Activated naive CD4-positive, alpha-beta T cell treated with anti-CD3 and anti-CD28 coated beads, Interleukin-2, amount 50 U/mL, for 72 hours (primary cell): ENCODE results near the gene HRH1. TPM values are rescaled to one million over a fixed set of nuclear protein-coding genes. Genes with fewer than 3 reads are reported as not detected.
A peak's percentile ranks its signal among the peaks of the same experiment; 100 is the strongest.
"Not testable (repeated sequence)": the region's sequence is repeated elsewhere in the genome, so short reads cannot be mapped to it uniquely, and the experiment has no call there.

Experiments
- ATAC-seq, 2 donors: fragments of 150-1000 bp; cut with Tn5 transposase; 2 replicates each; pipeline ENCODE4 v1.10.0; 2021; ENCODE audit warnings: mild to moderate bottlenecking in 2 of 2, moderate library complexity in 2 of 2
- DNase-seq, 2 donors: peaks; one replicate each; pipeline ENCODE4 v3.0.0; 2021 to 2022; ENCODE audit warnings: low spot score in 2 of 2
- H3K27ac Mint-ChIP-seq, 2 donors: one replicate each; pipeline ENCODE4 v1.8.0; 2022; ENCODE audit warnings: mild to moderate bottlenecking in 2 of 2, mixed read lengths in 2 of 2
- H3K36me3 Mint-ChIP-seq, 2 donors: one replicate each; pipeline ENCODE4 v1.8.0; 2022; ENCODE audit warnings: mixed read lengths in 2 of 2
- H3K9me3 Mint-ChIP-seq, 2 donors: one replicate each; pipeline ENCODE4 v1.8.0; 2022; ENCODE audit warnings: mixed read lengths in 2 of 2
- total RNA-seq, 2 donors: library from RNA; stranded (reverse); gene quantifications; one replicate each; pipeline ENCODE4 v1.2.3, GENCODE V29; 2022

The HRH1 gene
- total RNA-seq, 2 donors from 2014 or later, result 0.10 to 1.6 TPM

- no peaks in the 10 kb centered on the region for H3K36me3 Mint-ChIP-seq
- no peaks in the 10 kb centered on the region for H3K9me3 Mint-ChIP-seq
- DNase-seq, result no peak
- no peak overlapping the region for H3K27ac Mint-ChIP-seq
- no peak for ATAC-seq
These were observed 57.4 kb downstream of the HRH1 start for GRCh38 chr3:11211531-11212298.

- Mint-ChIP-seq H3K36me3 (no peaks in the 10 kb centered on the region), H3K27ac (no peak overlapping the region), H3K9me3 (no peaks in the 10 kb centered on the region)
- DNase-seq (no peak), ATAC-seq (peak in 1 of 2 donors; percentile 30)
These were observed 58.0 kb downstream of the HRH1 start for GRCh38 chr3:11212299-11212608.

GRCh38 chr3:11212784-11213183 is 58.5 kb downstream of the HRH1 start:
- no peak for DNase-seq
- no peaks in the 10 kb centered on the region for H3K36me3 Mint-ChIP-seq

GRCh38 chr3:11213810-11214450 is 59.6 kb downstream of the HRH1 start:
- ATAC-seq (no peak), DNase-seq (no peak)
- Mint-ChIP-seq H3K27ac (no peak overlapping the region), H3K9me3 (no peaks in the 10 kb centered on the region), H3K36me3 (no peaks in the 10 kb centered on the region)

More at GRCh38 chr3:11212784-11213183, 58.5 kb downstream of the HRH1 start:
- ATAC-seq, result no peak
- no peaks in the 10 kb centered on the region for H3K9me3 Mint-ChIP-seq
- no peak overlapping the region for H3K27ac Mint-ChIP-seq

GRCh38 chr3:11214451-11214978 is 60.2 kb downstream of the HRH1 start:
- no peaks in the 10 kb centered on the region for H3K9me3 Mint-ChIP-seq

GRCh38 chr3:11217370-11217769 is 63.1 kb downstream of the HRH1 start:
- H3K9me3 Mint-ChIP-seq, DNase-seq, ATAC-seq, H3K36me3 Mint-ChIP-seq, H3K27ac Mint-ChIP-seq: not testable (repeated sequence)

More at GRCh38 chr3:11214451-11214978, 60.2 kb downstream of the HRH1 start:
- no peaks in the 10 kb centered on the region for H3K36me3 Mint-ChIP-seq
- DNase-seq (no peak), ATAC-seq (no peak)
- H3K27ac Mint-ChIP-seq, result no peak overlapping the region

- Mint-ChIP-seq H3K27ac (no peak overlapping the region), H3K36me3 (no peaks in the 10 kb centered on the region), H3K9me3 (no peaks in the 10 kb centered on the region)
- ATAC-seq (no peak), DNase-seq (no peak)
These were observed 65.9 kb downstream of the HRH1 start for GRCh38 chr3:11220230-11220629.

GRCh38 chr3:11221818-11222415 is 67.6 kb downstream of the HRH1 start:
- H3K36me3 Mint-ChIP-seq, result no peaks in the 10 kb centered on the region
- ATAC-seq, result no peak
- no peaks in the 10 kb centered on the region for H3K9me3 Mint-ChIP-seq

GRCh38 chr3:11224010-11224409 is 69.7 kb downstream of the HRH1 start:
- DNase-seq (no peak), ATAC-seq (no peak)
- no peaks in the 10 kb centered on the region for H3K9me3 Mint-ChIP-seq
- H3K27ac Mint-ChIP-seq, result no peak overlapping the region
- H3K36me3 Mint-ChIP-seq, result no peaks in the 10 kb centered on the region

More at GRCh38 chr3:11221818-11222415, 67.6 kb downstream of the HRH1 start:
- DNase-seq, result no peak
- H3K27ac Mint-ChIP-seq, result peak overlapping the region in 1 of 2 donors; percentile 46

- no peak for DNase-seq
- no peaks in the 10 kb centered on the region for H3K36me3 Mint-ChIP-seq
- H3K9me3 Mint-ChIP-seq, result no peaks in the 10 kb centered on the region
- no peak for ATAC-seq
- H3K27ac Mint-ChIP-seq, result no peak overlapping the region
These were observed 70.6 kb downstream of the HRH1 start for GRCh38 chr3:11224870-11225229.

GRCh38 chr3:11226042-11226370 is 71.7 kb downstream of the HRH1 start:
- DNase-seq (no peak), ATAC-seq (no peak)
- Mint-ChIP-seq H3K36me3 (no peaks in the 10 kb centered on the region), H3K9me3 (no peaks in the 10 kb centered on the region), H3K27ac (peak overlapping the region in 1 of 2 donors; percentile 5)

GRCh38 chr3:11228041-11228440 is 73.7 kb downstream of the HRH1 start:
- Mint-ChIP-seq H3K27ac (no peak overlapping the region), H3K36me3 (no peaks in the 10 kb centered on the region), H3K9me3 (no peaks in the 10 kb centered on the region)
- ATAC-seq (no peak), DNase-seq (no peak)

GRCh38 chr3:11230125-11230524 is 75.8 kb downstream of the HRH1 start:
- ATAC-seq (no peak), DNase-seq (no peak)
- Mint-ChIP-seq H3K27ac (no peak overlapping the region), H3K9me3 (no peaks in the 10 kb centered on the region), H3K36me3 (no peaks in the 10 kb centered on the region)

- ATAC-seq (no peak), DNase-seq (no peak)
- Mint-ChIP-seq H3K9me3 (no peaks in the 10 kb centered on the region), H3K36me3 (no peaks in the 10 kb centered on the region), H3K27ac (no peak overlapping the region)
These were observed 76.5 kb downstream of the HRH1 start for GRCh38 chr3:11230832-11231231.

- ATAC-seq (no peak), DNase-seq (no peak)
- H3K36me3 Mint-ChIP-seq, result peaks cover 0 to 3% of the 10 kb centered on the region in 2 donors
- H3K9me3 Mint-ChIP-seq, result peaks cover 0 to 6% of the 10 kb centered on the region in 2 donors
- no peak overlapping the region for H3K27ac Mint-ChIP-seq
These were observed 81.1 kb downstream of the HRH1 start for GRCh38 chr3:11235385-11235784.

GRCh38 chr3:11236588-11237461 is 82.5 kb downstream of the HRH1 start:
- peaks cover 0 to 6% of the 10 kb centered on the region in 2 donors for H3K36me3 Mint-ChIP-seq
- peak overlapping the region in 1 of 2 donors; percentile 10 for H3K27ac Mint-ChIP-seq
- no peak for ATAC-seq
- DNase-seq, result peak; percentile 61 to 90
- H3K9me3 Mint-ChIP-seq, result peaks cover 0 to 6% of the 10 kb centered on the region in 2 donors

GRCh38 chr3:11238060-11238459 is 83.8 kb downstream of the HRH1 start:
- ATAC-seq, result peak; percentile 61 to 72
- Mint-ChIP-seq H3K27ac (peak overlapping the region; percentile 99 to 100), H3K36me3 (peaks cover 0 to 6% of the 10 kb centered on the region in 2 donors), H3K9me3 (peaks cover 0 to 6% of the 10 kb centered on the region in 2 donors)
- peak in 1 of 2 donors; percentile 34 for DNase-seq
